Osteoblast (primary cell): Measurements from ENCODE around the gene PTPRD. TPM values are rescaled to one million over a fixed set of nuclear protein-coding genes. Genes with fewer than 3 reads are reported as not detected.

Experiments
- DNase-seq: peaks from one replicate; pipeline ENCODE4 v3.0.0; 2011; ENCODE audit warnings: low spot score, mixed read lengths; ENCODE audit not compliant: insufficient read length; ENCODE audit errors: missing footprints
- H2AFZ ChIP-seq: 2 replicates; pipeline ENCODE4 v1.6.0; 2011; ENCODE audit warnings: mild to moderate bottlenecking, low read length
- H3K27ac ChIP-seq: 2 replicates; pipeline ENCODE4 v1.5.1; 2011; ENCODE audit warnings: mild to moderate bottlenecking, low read depth, low read length, moderate library complexity
- H3K27me3 ChIP-seq: 2 replicates; pipeline ENCODE4 v1.6.0; 2012; ENCODE audit warnings: mild to moderate bottlenecking, control low read depth, inconsistent platforms, low read length, moderate library complexity; ENCODE audit not compliant: insufficient read depth
- H3K36me3 ChIP-seq: 2 replicates; pipeline ENCODE4 v1.5.1; 2011; ENCODE audit warnings: mild to moderate bottlenecking, low read length, control low read depth, moderate library complexity; ENCODE audit not compliant: insufficient read depth
- H3K4me1 ChIP-seq: 2 replicates; pipeline ENCODE4 v1.5.1; 2011; ENCODE audit warnings: mild to moderate bottlenecking, low read length, control low read depth, moderate library complexity; ENCODE audit not compliant: insufficient read depth
- H3K4me2 ChIP-seq: 2 replicates; pipeline ENCODE4 v1.6.0; 2011; ENCODE audit warnings: mild to moderate bottlenecking, low read length; ENCODE audit not compliant: insufficient read depth
- H3K4me3 ChIP-seq: fragments of 200-600 bp; sonication (generic); 3 replicates; pipeline ENCODE4 v1.5.1; 2012; ENCODE audit warnings: mild to moderate bottlenecking, low read length, inconsistent platforms; ENCODE audit not compliant: insufficient read depth
- H3K79me2 ChIP-seq: 2 replicates; pipeline ENCODE4 v1.6.0; 2012; ENCODE audit warnings: mild to moderate bottlenecking, low read length, control low read depth, inconsistent platforms; ENCODE audit not compliant: insufficient read depth
- H3K9me3 ChIP-seq: 2 replicates; pipeline ENCODE4 v1.5.1; 2011; ENCODE audit warnings: low read depth, low read length, control low read depth
- H4K20me1 ChIP-seq: 2 replicates; pipeline ENCODE4 v1.6.0; 2012; ENCODE audit warnings: mild to moderate bottlenecking, low read length, control low read depth; ENCODE audit not compliant: insufficient read depth
- total RNA-seq: library from RNA; depleted of rRNA; stranded (reverse); fragments of >200 nt; gene quantifications from 2 replicates; pipeline ENCODE4 v1.2.3, GENCODE V29; 2012
- TF ChIP-seq, protein P1 (sequence below): IDR thresholded peaks from 2 replicates; pipeline ENCODE4 v1.5.1; 2011; ENCODE audit warnings: mild to moderate bottlenecking, low read depth, low read length, moderate library complexity; ENCODE audit errors: extremely low read depth

PTPRD gene
- total RNA-seq, 1 donor, result 23.9 TPM

DNA sequence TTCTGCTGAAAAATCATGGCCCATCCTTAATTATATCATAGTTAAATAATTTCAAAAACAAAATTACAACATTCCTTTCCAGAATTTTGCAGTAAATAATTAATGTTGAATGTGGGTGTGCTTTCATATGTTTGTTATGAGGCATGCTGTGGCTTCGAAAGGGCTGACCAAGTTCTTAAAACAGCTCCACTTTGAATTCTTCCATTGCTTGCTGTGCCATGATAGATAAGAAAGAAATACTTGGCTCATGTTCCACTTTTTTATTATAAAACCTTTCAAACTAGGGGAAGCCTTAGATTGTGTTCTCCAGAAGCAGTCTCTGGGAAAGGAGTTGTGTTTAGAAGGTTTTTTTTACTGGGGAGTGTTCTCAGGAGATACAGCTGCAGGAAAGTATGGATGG is 1534.5 kb downstream of the PTPRD start:
- Histone ChIP-seq H4K20me1 (no peaks in the 10 kb centered on the region), H3K4me3 (no peak overlapping the region), H3K4me1 (no peaks in the 10 kb centered on the region), H3K4me2 (no peak overlapping the region), H3K36me3 (no peaks in the 10 kb centered on the region), H3K27me3 (no peaks in the 10 kb centered on the region), H3K9me3 (no peaks in the 10 kb centered on the region), H3K79me2 (no peaks in the 10 kb centered on the region), H2AFZ (no peak overlapping the region), H3K27ac (no peak overlapping the region)
- DNase-seq, result no peak
- TF ChIP-seq, protein P1, sequence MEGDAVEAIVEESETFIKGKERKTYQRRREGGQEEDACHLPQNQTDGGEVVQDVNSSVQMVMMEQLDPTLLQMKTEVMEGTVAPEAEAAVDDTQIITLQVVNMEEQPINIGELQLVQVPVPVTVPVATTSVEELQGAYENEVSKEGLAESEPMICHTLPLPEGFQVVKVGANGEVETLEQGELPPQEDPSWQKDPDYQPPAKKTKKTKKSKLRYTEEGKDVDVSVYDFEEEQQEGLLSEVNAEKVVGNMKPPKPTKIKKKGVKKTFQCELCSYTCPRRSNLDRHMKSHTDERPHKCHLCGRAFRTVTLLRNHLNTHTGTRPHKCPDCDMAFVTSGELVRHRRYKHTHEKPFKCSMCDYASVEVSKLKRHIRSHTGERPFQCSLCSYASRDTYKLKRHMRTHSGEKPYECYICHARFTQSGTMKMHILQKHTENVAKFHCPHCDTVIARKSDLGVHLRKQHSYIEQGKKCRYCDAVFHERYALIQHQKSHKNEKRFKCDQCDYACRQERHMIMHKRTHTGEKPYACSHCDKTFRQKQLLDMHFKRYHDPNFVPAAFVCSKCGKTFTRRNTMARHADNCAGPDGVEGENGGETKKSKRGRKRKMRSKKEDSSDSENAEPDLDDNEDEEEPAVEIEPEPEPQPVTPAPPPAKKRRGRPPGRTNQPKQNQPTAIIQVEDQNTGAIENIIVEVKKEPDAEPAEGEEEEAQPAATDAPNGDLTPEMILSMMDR, result no peak

GRCh38 chr9:9061627-9062026 is 1551.2 kb downstream of the PTPRD start:
- no peak overlapping the region for H2AFZ ChIP-seq
- H3K36me3 ChIP-seq, result no peaks in the 10 kb centered on the region
- DNase-seq, result no peak
- no peaks in the 10 kb centered on the region for H3K9me3 ChIP-seq
- H4K20me1 ChIP-seq, result no peaks in the 10 kb centered on the region
- no peak overlapping the region for H3K27ac ChIP-seq
- H3K79me2 ChIP-seq, result no peaks in the 10 kb centered on the region
- no peaks in the 10 kb centered on the region for H3K27me3 ChIP-seq
- no peaks in the 10 kb centered on the region for H3K4me1 ChIP-seq
- no peak overlapping the region for H3K4me2 ChIP-seq
- TF ChIP-seq, protein P1, result no peak
- no peak overlapping the region for H3K4me3 ChIP-seq

DNA sequence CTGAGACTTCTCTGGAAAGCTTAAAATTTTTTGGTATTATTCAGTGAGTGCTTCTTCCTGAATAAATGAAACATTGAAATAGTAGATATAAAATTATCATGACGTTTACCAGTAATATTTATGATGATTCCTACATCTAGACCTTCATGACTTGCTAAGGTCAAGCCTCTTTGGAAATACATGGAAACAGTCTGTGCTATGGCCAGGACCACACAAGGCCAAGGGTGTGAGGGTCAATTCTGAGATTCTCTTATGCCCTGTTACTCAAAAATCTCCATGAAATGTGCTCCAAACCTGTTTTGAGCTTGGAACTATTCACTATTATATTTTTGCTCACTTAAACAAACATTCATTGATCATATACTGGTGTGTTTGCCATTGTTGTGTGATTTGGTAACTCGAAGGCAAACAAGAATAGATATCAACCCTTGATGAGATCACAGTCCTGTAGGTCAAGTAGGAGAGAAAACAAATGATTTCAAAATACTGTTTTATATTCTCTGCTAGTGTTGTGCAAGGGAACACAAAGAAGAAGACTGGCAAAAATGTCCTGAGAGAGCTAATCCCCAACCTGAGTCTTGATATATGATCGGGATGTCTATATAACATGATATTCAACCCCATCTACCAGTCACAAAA is 1558.3 kb downstream of the PTPRD start:
- Histone ChIP-seq H3K9me3 (no peaks in the 10 kb centered on the region), H3K4me1 (no peaks in the 10 kb centered on the region), H2AFZ (no peak overlapping the region), H3K27me3 (no peaks in the 10 kb centered on the region), H4K20me1 (no peaks in the 10 kb centered on the region), H3K36me3 (no peaks in the 10 kb centered on the region), H3K4me3 (no peak overlapping the region), H3K79me2 (no peaks in the 10 kb centered on the region), H3K27ac (no peak overlapping the region), H3K4me2 (no peak overlapping the region)
- TF ChIP-seq, protein P1, result no peak
- DNase-seq, result no peak

DNA sequence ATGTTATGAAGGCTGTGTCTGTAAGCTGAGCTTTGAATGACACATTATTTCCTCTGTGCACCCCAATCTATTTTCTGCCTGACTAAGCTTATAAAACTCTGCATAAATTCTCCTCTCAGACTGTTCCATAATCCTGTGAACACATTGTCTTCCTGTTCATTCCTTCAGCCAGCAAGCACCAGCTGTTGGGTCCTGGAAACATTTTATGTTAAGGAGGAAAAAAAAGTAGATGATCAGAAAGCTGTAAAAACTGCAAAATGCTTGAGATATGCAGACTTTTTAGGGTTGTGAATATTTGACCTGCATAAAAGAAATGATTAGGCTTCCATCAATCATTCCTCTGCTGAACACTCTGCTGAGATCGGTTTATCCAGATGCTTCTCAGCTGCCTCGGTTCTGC is 1567.2 kb downstream of the PTPRD start:
- Histone ChIP-seq H3K36me3 (no peaks in the 10 kb centered on the region), H3K27me3 (no peaks in the 10 kb centered on the region), H3K9me3 (no peaks in the 10 kb centered on the region), H3K27ac (no peak overlapping the region), H4K20me1 (no peaks in the 10 kb centered on the region), H3K4me2 (no peak overlapping the region), H2AFZ (no peak overlapping the region), H3K4me1 (no peaks in the 10 kb centered on the region), H3K4me3 (no peak overlapping the region), H3K79me2 (no peaks in the 10 kb centered on the region)
- DNase-seq, result no peak
- TF ChIP-seq, protein P1, result no peak
